HG03575 (cell line): Measurements from ENCODE around the gene RNF213.
"Not testable (repeated sequence)": the region's sequence is repeated elsewhere in the genome, so short reads cannot be mapped to it uniquely, and the experiment has no call there.

ENCODE experiments used
- ATAC-seq: cut with Tn5 transposase; IDR thresholded peaks from one replicate; pipeline ENCODE4 v1.9.1; 2021; ENCODE audit not compliant: unreplicated experiment, insufficient number of reproducible peaks, low FRiP score; ENCODE audit errors: extremely low read depth

Gene RNF213

DNA sequence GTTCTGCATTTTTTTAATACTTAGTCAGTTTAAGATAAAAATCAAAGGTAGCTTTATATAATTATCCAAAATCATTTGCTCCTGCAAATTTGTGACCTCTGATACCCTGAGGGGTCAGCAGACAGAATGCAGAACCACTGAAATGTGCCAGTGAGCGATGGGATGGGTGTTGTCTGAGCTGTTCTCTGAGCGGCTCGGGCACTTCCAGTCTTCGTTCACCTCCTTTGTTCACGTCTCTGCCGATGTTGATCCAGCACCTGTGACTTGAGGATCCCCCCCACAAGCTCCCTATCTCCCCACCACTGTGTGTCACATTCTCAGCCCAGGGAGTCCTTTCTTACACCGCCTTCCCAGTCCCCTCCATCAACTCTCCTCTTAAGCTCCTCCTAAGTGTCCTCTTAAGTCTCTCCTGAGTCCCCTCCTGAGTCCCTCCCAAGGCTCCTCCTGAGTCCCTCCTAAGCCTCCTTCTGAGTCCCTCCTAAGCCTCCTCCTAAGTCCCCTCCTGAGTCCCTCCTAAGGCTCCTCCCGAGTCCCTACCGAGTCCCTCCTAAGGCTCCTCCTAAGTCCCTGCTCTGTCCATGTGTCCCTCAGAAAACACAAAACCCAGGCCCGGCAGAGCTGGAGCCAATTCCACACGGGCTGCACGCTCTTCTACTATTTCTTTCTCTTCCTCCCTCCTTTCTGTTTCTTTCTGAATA, 47.5 kb downstream of the RNF213 start:
- no peak for ATAC-seq

GRCh38 chr17:80308692-80309517, 48.3 kb downstream of the RNF213 start:
- ATAC-seq: no peak

GRCh38 chr17:80311216-80311827, 50.7 kb downstream of the RNF213 start:
- ATAC-seq: no peak

GRCh38 chr17:80312621-80313135, 52.0 kb downstream of the RNF213 start:
- no peak for ATAC-seq

DNA sequence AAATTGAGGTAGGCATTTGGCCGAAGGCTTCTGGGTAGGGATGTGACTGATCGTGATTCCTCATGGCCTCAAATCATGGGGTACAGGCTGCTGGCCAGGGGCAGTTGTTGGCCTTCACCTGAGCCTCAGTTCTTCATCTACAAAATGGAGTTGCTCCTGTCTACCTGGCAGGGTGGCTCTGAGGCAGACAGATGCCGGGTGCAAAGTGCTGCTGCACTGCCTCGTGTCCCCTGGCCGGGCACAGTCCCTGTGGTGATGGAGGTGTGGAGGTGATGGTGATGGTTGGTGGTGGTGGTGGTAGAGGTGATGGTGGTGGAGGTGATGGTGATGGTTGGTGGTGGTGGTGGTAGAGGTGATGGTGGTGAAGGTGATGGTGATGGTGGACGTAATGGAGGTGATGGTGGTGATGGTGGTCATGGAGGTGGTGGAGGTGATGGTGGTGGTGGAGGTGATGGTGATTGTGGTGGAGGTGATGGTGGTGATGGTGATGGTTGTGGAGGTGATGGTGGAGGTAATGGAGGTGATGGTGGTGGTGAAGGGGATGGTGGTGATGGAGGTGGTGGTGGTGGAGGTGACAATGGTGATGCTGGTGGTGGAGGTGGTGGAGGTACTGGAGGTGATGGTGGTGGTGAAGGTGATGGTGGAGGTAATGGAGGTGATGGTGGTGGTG, 52.6 kb downstream of the RNF213 start:
- ATAC-seq: no peak

DNA sequence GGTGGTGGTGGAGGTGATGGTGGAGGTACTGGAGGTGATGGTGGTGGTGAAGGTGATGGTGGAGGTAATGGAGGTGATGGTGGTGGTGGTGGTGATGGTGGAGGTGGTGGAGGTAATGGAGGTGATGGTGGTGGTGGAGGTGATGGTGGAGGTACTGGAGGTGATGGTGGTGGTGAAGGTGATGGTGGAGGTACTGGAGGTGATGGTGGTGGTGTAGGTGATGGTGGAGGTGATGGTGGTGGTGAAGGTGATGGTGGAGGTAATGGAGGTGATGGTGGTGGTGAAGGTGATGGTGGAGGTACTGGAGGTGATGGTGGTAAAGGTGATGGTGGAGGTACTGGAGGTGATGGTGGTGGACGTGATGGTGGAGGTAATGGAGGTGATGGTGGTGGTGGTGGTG, 53.3 kb downstream of the RNF213 start:
- not testable (repeated sequence) for ATAC-seq

GRCh38 chr17:80315517-80316182, 55.0 kb downstream of the RNF213 start:
- ATAC-seq: no peak

DNA sequence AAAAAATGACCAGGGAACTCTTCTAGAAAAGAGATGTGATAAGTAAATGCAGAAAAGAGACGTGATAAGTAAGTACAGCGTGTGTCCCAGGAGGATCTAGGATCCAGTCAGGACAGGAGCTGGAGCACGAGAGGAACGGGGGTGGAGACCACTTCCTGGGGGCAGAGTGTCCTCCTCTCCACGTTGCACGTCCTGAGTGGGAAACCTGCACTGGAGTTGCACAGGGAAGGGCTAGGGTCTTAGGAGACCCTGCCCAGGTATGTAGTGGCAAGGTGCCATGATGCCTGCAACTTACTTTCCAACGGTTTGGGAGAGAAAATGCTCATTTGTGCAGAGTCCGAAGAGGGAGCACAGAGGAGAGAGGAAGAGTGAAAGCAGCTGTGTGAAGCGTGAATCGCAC, 55.8 kb downstream of the RNF213 start:
- no peak for ATAC-seq

DNA sequence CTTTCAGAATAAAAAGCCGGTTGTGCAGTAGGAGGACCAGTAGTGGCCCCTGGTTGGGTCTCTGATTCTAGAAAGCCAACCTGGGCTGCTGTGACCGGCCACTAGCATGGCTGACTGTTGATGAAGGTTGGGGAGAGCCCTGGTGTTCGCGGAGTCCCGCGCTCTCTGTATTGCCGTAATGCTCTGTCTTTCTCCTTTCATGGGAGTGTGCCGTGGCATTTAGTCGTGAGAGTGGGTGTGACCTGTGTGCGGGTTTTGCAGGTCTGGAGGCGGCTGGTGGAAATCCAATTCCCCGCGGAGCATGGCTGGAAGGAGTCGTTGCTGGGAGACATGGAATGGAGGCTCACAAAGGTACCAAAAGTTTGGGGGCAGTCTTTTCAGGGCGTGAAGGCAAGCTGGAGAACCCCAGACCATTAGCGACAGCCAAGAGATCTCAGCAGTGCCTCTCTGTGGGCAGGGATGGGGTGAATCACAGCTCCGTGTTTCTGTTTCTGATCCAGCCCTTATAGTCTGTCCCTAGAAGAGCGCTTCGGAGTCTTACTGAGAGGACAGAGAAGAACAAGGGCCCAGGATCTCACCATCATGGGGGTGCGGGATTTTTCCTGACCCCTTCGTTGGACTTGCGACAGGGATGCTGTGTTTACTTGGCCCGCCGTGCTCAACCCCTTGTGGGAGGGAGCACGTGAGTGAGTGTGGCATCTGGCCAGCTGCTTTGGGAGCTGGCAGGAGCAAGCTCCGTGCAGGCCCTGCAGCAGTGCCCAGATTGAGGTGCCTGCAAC, 56.5 kb downstream of the RNF213 start:
- no peak for ATAC-seq

- ATAC-seq: no peak
Observed at GRCh38 chr17:80317706-80317980, 57.0 kb downstream of the RNF213 start.

DNA sequence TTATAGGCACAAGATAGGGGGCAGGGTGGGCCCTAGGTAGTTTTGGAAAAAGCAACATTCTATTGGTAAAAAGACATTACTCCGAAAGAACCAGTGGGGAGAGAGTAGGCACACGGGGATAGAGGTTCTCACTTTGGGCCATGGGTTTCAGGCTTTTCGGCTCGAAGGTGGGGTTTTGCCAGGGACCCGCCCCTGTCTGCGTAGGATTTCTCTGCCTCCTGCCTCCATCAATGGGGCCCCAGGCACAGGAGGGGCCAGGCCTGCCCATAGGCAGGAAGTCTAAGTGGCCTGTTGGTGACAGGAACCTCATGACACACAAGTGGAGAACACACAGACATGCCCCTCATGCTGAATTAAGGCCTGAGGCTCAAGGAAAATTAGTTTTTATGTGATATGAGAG, 57.5 kb downstream of the RNF213 start:
- no peak for ATAC-seq

DNA sequence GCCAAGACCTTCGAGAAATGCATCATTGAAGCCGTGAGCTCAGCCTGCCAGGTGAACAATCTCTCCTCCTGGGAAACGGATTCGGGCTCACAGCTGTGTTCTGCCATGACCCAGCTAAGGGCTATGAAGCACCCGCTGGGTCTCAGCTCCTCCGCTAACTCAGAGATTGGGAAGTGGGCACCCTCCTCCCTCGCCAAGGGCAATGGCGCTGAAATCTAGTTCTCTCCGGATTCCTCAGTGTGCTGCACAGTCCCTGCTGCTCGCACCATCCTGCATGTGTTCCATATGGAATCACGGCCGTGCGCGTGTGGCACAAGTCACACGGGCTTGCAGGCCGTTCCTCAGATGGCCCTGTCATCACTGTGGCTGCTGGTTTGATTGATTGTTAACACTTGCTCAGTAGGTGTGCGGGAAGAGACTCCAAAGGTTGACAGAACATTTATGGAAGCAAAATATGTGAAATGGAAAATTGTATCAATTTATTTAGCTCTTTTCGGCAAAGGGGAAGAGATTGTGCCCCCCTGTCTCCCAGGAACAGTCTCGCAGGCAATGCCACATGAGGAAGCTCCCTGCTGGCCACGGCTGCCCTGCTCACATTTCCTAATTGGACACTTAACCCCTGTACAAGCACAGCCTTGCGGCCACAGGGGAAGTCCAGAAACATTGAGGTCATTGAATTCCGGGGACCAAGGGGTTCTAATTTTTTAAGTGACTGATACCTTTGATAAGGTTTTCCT, 58.8 kb downstream of the RNF213 start:
- ATAC-seq: no peak

GRCh38 chr17:80319999-80320344, 59.3 kb downstream of the RNF213 start:
- no peak for ATAC-seq

DNA sequence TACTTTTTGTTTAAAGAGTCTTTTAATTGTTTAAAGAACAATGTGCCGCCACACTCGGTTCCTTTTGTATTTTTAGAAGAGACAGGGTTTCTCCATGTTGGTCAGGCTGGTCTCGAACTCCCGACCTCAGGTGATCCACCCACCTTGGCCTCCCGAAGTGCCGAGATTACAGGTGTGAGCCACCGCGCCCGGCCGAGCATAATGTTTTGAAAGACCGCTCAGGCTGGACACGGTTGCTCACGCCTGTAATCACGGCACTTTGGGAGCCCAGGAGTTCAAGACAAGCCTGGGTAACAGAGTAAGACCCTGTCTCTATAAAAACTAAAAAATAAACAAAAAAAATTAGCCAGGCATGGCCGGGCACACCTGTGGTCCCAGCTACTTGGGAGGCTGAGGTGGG, 59.8 kb downstream of the RNF213 start:
- ATAC-seq: no peak

DNA sequence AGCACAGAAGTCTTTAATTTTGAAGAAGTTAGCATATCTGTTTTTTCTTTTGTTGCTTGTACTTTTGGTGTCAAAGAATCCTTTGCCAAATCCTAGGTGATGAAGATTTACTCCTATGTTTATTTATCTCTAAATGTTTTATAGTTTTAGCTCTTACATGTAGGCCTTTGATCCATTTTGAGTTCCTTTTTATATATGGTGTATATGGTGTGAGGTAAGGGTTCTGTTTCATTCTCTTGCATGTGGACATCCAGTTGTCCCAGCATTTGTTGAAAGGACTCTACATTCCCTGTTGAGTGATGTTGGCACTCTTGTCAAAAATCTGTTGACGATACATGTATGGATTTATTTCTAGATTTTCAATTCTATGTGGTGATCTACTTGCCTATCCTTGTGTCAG, 62.2 kb downstream of the RNF213 start:
- no peak for ATAC-seq

GRCh38 chr17:80323982-80324381, 63.3 kb downstream of the RNF213 start:
- ATAC-seq: no peak

GRCh38 chr17:80327518-80327917, 66.9 kb downstream of the RNF213 start:
- ATAC-seq: no peak
